Measurements from ENCODE around the gene RNF41.

Gene RNF41

DNA sequence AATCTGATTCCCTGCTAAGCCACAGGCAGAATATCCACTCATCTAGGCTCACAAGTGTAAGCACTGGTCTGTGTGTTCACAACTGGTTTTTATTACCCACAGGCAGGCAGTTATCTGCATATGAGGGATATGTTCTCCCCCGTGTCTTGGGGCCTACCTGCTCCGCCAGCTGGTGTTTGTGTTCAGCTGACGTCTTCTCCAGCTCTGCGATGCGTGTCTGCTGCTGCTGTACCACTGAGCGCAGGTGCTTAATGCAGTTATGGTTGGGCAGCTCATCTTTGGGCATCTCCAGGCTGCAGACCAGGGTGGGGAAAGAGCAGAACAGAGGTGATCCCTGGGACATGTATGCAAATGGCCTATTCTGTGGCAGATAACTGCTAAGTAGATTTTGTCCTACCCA is 13.7 kb downstream of the RNF41 start:
- no peak for DNase-seq (ENCODE audit: low read depth)

GRCh38 chr12:56206452-56207166 is 15.1 kb downstream of the RNF41 start:
- DNase-seq (ENCODE audit: low read depth): no peak

DNA sequence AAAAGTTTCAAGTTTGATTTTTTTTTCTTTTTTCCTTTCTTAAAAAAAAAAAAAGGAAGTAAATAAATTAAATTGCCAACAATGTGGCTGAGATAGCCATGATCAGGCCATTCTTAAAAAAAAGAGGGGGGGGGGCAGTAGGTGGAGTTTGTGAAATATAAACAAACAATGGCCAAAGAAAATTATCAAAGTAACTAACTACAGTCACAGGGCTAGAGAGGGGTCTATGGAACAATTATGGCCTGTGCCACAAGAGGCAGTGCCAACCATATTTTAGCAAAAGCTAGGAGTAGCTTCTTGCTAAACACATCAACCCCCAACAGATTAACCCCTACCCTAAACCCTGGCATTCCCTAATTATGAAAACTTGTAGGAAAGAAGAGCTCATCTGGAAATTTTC is 16.3 kb downstream of the RNF41 start:
- no peak for DNase-seq (ENCODE audit: low read depth)

- no peak for DNase-seq (ENCODE audit: low read depth)
Measured at GRCh38 chr12:56204275-56204674, 17.4 kb downstream of the RNF41 start.

GRCh38 chr12:56202838-56203237 is 18.9 kb downstream of the RNF41 start:
- DNase-seq (ENCODE audit: low read depth): no peak

GRCh38 chr12:56202366-56202765 is 19.4 kb downstream of the RNF41 start:
- DNase-seq (ENCODE audit: low read depth): no peak

DNA sequence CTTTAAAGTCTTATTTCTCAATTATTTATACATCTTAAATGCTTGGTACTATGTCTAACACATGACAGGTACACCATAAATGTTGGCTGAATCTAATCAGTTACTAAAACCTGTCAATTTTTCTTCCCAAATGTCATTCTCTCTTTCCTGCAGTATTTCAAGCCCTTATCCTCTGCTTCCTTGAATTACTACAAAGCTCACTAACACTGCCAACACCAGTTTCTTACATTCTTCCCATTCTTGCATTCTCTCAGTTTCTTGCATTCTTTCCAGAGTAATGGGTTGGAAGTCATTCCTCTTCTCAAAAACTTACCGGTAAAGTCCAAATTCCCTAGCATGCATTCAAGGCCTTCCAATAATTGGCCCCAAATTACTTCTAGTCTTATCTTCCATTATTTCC is 22.9 kb downstream of the RNF41 start:
- no peak for DNase-seq (ENCODE audit: low read depth)

DNA sequence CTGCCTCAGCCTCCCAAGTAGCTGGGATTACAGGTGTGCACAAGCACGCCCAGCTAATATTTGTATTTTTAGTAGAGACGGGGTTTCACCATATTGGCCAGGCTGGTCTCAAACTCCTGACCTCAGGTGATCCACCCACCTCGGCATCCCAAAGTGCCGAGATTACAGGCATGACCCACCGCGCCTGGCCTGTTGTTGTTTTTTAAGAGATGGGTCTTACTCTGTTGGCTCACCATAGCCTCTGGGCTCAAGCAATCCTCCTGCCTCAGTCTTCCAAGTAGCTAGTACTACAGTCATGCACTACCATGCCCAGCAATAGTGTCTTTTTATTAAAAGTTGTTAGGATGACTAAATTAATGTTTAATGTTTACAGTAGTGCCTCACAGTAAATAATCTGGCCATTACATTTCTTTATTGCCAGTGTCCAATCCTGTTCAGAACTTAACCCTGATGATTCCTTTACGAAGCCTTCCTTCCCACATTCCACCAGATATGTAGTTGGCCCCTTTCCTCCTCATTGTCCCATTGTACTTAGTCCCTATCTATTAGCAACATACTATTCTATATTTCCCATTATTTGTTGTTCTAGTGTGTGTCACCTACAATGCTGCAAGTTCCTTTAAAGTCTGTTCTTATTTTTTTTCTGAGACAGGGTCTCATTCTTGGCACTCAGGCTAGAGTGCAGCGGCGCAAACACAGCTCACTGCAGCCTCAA is 23.6 kb downstream of the RNF41 start:
- no peak for DNase-seq (ENCODE audit: low read depth)

GRCh38 chr12:56196818-56197550 is 24.7 kb downstream of the RNF41 start:
- DNase-seq (ENCODE audit: low read depth): peak; percentile 73

DNA sequence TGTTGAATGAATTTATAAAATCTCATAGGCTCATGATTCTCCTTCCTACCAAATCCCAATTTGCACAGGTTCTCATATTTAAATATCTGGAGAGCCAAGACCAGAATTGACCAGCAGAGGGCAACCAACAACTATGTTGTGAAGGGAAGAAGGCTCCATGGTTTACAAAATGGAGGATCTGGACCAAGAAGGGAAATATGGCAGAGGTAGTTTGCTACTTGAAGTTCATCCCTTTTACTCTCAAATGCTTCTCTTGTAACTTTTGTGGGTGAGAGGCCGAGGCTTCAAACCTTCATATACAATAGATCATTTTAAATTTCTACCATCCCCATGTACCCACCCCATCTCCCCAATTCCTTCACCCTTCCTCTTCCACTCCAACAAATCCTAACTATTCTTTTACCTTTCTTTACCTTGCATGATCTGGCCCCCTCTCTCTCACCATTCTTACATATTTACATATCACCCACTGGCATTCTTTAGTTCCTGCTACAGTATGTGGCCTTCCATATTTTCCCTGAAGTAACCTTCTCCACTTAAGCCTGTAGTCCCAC is 28.6 kb downstream of the RNF41 start:
- DNase-seq (ENCODE audit: low read depth): peak; percentile 75

- no peak for DNase-seq (ENCODE audit: low read depth)
Measured at GRCh38 chr12:56192582-56192981, 29.1 kb downstream of the RNF41 start.

GRCh38 chr12:56190695-56191155 is 31.0 kb downstream of the RNF41 start:
- no peak for DNase-seq (ENCODE audit: low read depth)

DNA sequence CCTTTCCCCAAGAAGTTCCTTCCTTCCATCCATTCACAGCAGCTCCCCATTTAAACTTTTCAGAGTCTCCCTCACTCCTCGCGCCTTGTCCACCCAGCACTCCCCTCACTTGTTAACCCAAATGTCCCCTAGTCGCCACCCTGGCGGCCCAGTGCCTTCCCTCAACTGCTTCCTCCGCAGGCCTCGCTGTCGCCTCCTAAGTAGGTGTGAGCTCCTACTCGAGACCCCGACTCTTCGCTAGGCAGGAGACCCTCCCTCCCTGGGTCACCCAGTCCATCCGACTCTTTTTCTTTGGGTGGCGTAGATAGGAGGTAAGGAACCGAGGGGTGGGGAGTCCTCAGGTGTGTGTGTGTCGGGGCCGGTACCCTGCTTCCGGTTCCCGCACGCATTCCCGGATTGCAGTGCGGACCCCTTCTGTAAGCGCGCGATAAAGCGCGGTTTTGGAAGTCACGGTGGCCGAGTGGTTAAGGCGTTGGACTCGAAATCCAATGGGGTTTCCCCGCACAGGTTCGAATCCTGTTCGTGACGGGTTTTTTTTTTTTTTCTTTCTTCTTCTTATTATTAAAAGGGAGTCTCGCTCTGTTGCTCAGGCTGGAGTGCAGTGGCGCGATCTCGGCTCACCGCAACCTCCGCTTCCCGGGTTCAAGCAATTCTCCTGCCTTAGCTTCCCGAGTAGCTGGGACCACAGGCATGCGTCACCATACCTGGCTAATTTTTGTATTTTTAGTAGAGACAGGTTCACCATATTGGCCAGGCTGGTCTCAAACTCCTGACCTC is 31.6 kb downstream of the RNF41 start:
- DNase-seq (ENCODE audit: low read depth): peak; percentile 56

- peak; percentile 78 for DNase-seq (ENCODE audit: low read depth)
Measured at GRCh38 chr12:56189099-56189917, 32.4 kb downstream of the RNF41 start, which contains the start of gene SMARCC2. Gene SMARCC2, minus strand, starts transcription at chr12:56189483. Its CDS starts 22 bp downstream, at chr12:56189461.

- DNase-seq (ENCODE audit: low read depth): no peak
Measured at GRCh38 chr12:56188778-56189098, 33.0 kb downstream of the RNF41 start.

DNA sequence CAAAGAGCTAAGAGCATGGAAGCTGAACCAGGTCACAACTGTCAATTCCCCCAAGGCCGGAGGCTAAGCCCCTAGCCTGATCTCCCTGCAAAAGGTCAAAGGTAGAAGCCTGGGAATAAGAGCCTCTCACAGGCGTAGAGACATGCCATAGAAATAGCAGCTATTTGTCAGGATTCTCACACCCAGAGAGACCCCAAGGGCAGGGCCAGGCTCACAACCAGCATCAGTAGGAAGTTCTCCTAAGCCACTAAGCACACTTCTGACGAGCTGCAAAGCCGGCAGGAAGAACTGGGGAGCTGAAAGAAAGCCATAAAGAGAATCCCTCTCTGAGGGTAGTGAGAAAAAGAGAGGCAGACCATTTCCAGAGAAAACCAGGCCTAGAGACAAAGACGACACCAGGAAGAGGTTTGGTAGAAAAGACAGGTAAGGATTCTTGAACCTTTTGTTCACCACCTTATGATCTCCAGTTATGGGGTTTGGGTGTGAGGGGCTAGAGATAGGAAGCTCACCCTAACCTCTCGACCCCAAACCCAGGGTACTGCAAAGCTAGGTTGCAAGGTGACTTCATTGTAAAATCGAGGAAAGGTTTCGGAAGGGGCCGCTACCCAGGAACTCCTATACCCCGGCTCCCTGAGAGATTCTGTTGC is 33.5 kb downstream of the RNF41 start:
- DNase-seq (ENCODE audit: low read depth): no peak

GRCh38 chr12:56186957-56187356 is 34.8 kb downstream of the RNF41 start:
- no peak for DNase-seq (ENCODE audit: low read depth)

DNA sequence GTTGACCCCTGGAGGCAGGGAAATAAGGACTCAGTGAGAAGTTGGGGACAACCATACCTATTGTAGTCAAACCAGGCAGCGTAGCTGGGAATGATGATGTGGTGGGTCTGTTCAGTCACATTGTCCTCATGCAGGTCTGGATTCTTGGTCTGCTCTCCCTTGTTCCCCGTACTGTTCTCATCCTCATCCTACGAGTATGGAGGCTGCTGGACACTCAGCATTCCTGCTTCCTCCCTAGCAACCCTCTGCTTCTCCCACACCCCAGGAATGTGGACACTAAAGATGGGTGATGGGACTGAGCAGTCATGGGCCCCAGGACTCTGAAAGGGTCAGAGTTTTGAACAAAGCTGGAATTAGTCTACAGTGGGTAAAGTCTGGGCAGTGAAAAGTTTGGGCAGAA is 43.4 kb downstream of the RNF41 start:
- no peak for DNase-seq (ENCODE audit: low read depth)

DNA sequence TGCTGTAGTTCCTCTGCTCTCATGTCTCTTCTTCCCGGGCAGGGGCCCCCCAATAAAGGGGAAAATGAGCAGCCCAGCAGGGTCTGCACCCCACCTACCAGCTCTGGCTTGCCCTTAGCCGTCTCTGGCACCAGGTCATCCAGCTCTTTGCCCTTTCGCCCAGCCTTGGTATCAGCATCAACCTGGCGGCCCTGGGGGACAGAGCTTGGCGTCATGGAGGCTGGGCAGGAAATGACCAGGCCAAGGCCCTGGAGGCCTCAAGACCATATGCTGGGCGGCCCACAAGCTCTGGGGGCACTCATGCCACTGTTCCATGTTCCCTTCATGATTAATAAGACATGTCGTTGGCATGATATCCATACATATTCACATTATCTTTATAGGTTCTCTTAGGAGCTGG is 48.9 kb downstream of the RNF41 start:
- DNase-seq (ENCODE audit: low read depth): no peak

- DNase-seq (ENCODE audit: low read depth): no peak
Measured at GRCh38 chr12:56169229-56169759, 52.4 kb downstream of the RNF41 start.

Data from stromal cell of bone marrow (primary cell).